Panc1 (cell line): ENCODE data around the gene MYLK. TPM values are rescaled to one million over a fixed set of nuclear protein-coding genes. Genes with fewer than 3 reads are reported as not detected.

Experiments used
- ATAC-seq: fragments of 200-7000 bp; cut with Tn5 transposase; 2 replicates; pipeline ENCODE4 v1.9.1; 2020; ENCODE audit warnings: mild to moderate bottlenecking, moderate library complexity
- BruUV-seq: library from RNA; stranded (reverse); fragments of 400-500 nt; replicated peaks from 2 replicates; lab custom pipeline; 2021; lab: Mats Ljungman, UMichigan
- CTCF ChIA-PET: fragments of 300-600 bp; sonication (Branson Sonifier 250); formaldehyde crosslinking; loops from one replicate; lab custom pipeline; 2022; ENCODE audit warnings: antibody characterized with exemption; lab: Charles Lee
- POLR2A ChIA-PET: fragments of 300-600 bp; sonication (Branson Sonifier 250); formaldehyde crosslinking; loops from one replicate; lab custom pipeline; 2022; ENCODE audit warnings: antibody characterized with exemption; lab: Charles Lee
- DNase-seq: peaks from one replicate; pipeline ENCODE4 v3.0.0-alpha.2; 2010; ENCODE audit warnings: low read depth, low spot score
- H3K27ac ChIP-seq: 2 replicates; pipeline ENCODE4 v1.5.1; 2011; ENCODE audit warnings: mild to moderate bottlenecking, low read length, inconsistent platforms
- H3K27me3 ChIP-seq: fragments of 200-500 bp; sonication (Bioruptor generic); 2 replicates; pipeline ENCODE4 v1.6.0; 2014; ENCODE audit warnings: low read length, inconsistent platforms; ENCODE audit not compliant: control insufficient read depth, insufficient read depth
- H3K36me3 ChIP-seq: fragments of 200-500 bp; sonication (Bioruptor generic); 2 replicates; pipeline ENCODE4 v1.5.1; 2014; ENCODE audit warnings: inconsistent platforms, mild to moderate bottlenecking, low read length, moderate library complexity; ENCODE audit not compliant: control insufficient read depth, insufficient read depth
- H3K4me1 ChIP-seq: 2 replicates; pipeline ENCODE4 v1.5.1; 2011; ENCODE audit warnings: inconsistent platforms, mild to moderate bottlenecking, low read length, moderate library complexity; ENCODE audit not compliant: control insufficient read depth, insufficient read depth
- H3K4me3 ChIP-seq, 2 experiments: 2 replicates each; pipeline ENCODE4 v1.5.1; 2011 to 2012; ENCODE audit warnings: low read depth in 2 of 2, low read length in 2 of 2, mild to moderate bottlenecking in 2 of 2, inconsistent platforms in 1 of 2, moderate library complexity in 1 of 2
- H3K9me3 ChIP-seq: fragments of 200-500 bp; sonication (Bioruptor generic); 2 replicates; pipeline ENCODE4 v1.5.1; 2014; ENCODE audit warnings: low read depth, mild to moderate bottlenecking, inconsistent platforms, low read length, moderate library complexity; ENCODE audit not compliant: control insufficient read depth, insufficient read depth
- CTCF ChIP-seq: fragments of 450-650 bp; IDR thresholded peaks from 2 replicates; pipeline ENCODE4 v1.5.1; 2017; ENCODE audit warnings: mild to moderate bottlenecking
- POLR2AphosphoS5 ChIP-seq: IDR thresholded peaks from 2 replicates; pipeline ENCODE4 v1.6.1; 2012; ENCODE audit warnings: mild to moderate bottlenecking, low read depth, low read length, moderate library complexity
- REST ChIP-seq, 2 experiments: IDR thresholded peaks; 2 replicates each; pipeline ENCODE4 v1.6.1; 2011 to 2012; ENCODE audit warnings: low read depth in 2 of 2, control low read depth in 1 of 2, low read length in 1 of 2, mild to moderate bottlenecking in 1 of 2, moderate library complexity in 1 of 2; ENCODE audit not compliant: insufficient read depth in 1 of 2
- SIN3A ChIP-seq: IDR thresholded peaks from 2 replicates; pipeline ENCODE4 v1.6.1; 2012; ENCODE audit warnings: low read depth, mild to moderate bottlenecking, low read length, moderate library complexity, borderline replicate concordance; ENCODE audit not compliant: insufficient read depth
- TCF7L2 ChIP-seq: IDR thresholded peaks from 2 replicates; pipeline ENCODE4 v1.6.1; 2011; ENCODE audit warnings: mild to moderate bottlenecking, low read depth, low read length, inconsistent platforms
- in situ Hi-C: cut with HindIII; loops from 2 replicates; pipeline ENCODE4 v1.10.0; 2016; ENCODE audit warnings: low sequenced_read_pairs, low pct_unique_long_range_greater_than_20kb
- intact Hi-C: fragments of 100-400 bp; cut with micrococcal nuclease; formaldehyde crosslinking; loops from one replicate; pipeline ENCODE4 v1.10.0; 2022; ENCODE audit not compliant: unreplicated experiment
- total RNA-seq: library from RNA; stranded (reverse); gene quantifications from one replicate; pipeline ENCODE4 v1.2.1, GENCODE V29; 2021; ENCODE audit not compliant: unreplicated experiment

MYLK gene
- total RNA-seq, 1 experiment from 2014 or later: 29.7 TPM

- POLR2A ChIA-PET: no interaction called here
These were observed 288.5 kb downstream of the MYLK start for GRCh38 chr3:123595396-123596180.

GRCh38 chr3:123593381-123593780 is 290.8 kb downstream of the MYLK start:
- in situ Hi-C loops: no loop called here

More at GRCh38 chr3:123595396-123596180, 288.5 kb downstream of the MYLK start:
- CTCF ChIA-PET: no interaction called here
- TF ChIP-seq POLR2AphosphoS5 (no peak), SIN3A (no peak), CTCF (no peak), REST (IDR thresholded peaks at IDR 0.05; ENCODE audit: insufficient read depth in 1 of 2, low read depth in 2 of 2, low read length in 1 of 2) (no peak)
- intact Hi-C loops (no loop called here), in situ Hi-C loops (no loop called here)
- ATAC-seq (no peak), DNase-seq (no peak)
- H3K4me3 ChIP-seq: no peak overlapping the region
- H3K36me3 ChIP-seq: no peaks in the 10 kb centered on the region
- no TSS peak for BruUV-seq
- H3K27me3 ChIP-seq: no peaks in the 10 kb centered on the region
- H3K27ac ChIP-seq: no peak overlapping the region
- 0 out of 2 replicates have a peak, but pooled peaks cover 2% of the 10 kb centered on the region for H3K4me1 ChIP-seq
- H3K9me3 ChIP-seq: 0 out of 2 replicates have a peak, but pooled peaks cover 2% of the 10 kb centered on the region

More at GRCh38 chr3:123593381-123593780, 290.8 kb downstream of the MYLK start:
- DNase-seq: no peak
- H3K4me1 ChIP-seq: 0 out of 2 replicates have a peak, but pooled peaks cover 2% of the 10 kb centered on the region
- H3K9me3 ChIP-seq: peaks cover 8% of the 10 kb centered on the region; the same call in 1 of the 2 replicates
- intact Hi-C loops: no loop called here
- CTCF ChIA-PET: no interaction called here
- no peak overlapping the region for H3K4me3 ChIP-seq
- TF ChIP-seq SIN3A (no peak), REST (IDR thresholded peaks at IDR 0.05; ENCODE audit: insufficient read depth in 1 of 2, low read depth in 2 of 2, low read length in 1 of 2) (no peak), TCF7L2 (no peak), POLR2AphosphoS5 (no peak), CTCF (no peak)
- no TSS peak for BruUV-seq
- H3K27ac ChIP-seq: no peak overlapping the region
- no peaks in the 10 kb centered on the region for H3K36me3 ChIP-seq
- ATAC-seq: no peak
- POLR2A ChIA-PET: no interaction called here
- no peaks in the 10 kb centered on the region for H3K27me3 ChIP-seq
